ENCODE data around the gene GALNT5.

DNA sequence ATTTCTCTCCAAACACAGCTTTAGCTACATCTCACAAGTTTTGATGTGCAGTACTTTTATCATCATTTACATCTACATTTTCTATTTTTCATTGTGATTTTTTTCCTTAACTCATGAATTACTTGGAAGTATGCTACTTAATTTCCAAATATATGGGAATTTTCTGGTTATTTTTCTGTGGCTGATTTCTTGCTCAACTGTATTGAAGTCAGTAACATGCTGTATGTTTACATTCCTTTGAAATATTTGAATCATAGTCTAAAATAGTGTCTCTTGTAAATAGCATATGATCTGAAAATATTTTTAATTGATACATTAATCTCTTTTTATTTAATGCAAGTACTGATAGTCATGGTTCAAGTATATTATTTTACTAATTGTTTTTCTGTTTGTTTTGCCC lies 26.0 kb upstream of the GALNT5 start:
- TF ChIP-seq EZH2 (IDR thresholded peaks at IDR 0.05; ENCODE audit: low read length, missing control alignments): no peak
- TF ChIP-seq, protein P1, sequence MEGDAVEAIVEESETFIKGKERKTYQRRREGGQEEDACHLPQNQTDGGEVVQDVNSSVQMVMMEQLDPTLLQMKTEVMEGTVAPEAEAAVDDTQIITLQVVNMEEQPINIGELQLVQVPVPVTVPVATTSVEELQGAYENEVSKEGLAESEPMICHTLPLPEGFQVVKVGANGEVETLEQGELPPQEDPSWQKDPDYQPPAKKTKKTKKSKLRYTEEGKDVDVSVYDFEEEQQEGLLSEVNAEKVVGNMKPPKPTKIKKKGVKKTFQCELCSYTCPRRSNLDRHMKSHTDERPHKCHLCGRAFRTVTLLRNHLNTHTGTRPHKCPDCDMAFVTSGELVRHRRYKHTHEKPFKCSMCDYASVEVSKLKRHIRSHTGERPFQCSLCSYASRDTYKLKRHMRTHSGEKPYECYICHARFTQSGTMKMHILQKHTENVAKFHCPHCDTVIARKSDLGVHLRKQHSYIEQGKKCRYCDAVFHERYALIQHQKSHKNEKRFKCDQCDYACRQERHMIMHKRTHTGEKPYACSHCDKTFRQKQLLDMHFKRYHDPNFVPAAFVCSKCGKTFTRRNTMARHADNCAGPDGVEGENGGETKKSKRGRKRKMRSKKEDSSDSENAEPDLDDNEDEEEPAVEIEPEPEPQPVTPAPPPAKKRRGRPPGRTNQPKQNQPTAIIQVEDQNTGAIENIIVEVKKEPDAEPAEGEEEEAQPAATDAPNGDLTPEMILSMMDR (conservative IDR thresholded peaks at IDR 0.05 in 1 of 2, IDR thresholded peaks at IDR 0.05 in 1 of 2; ENCODE audit: low read depth in 1 of 2, low read length in 2 of 2): no peak
